ENCODE data around the gene MGAT4B. TPM values are rescaled to one million over a fixed set of nuclear protein-coding genes. Genes with fewer than 3 reads are reported as not detected.

The MGAT4B gene
- total RNA-seq, 4 donors from 2014 or later, result 86.3 to 113 (median 101) TPM

DNA sequence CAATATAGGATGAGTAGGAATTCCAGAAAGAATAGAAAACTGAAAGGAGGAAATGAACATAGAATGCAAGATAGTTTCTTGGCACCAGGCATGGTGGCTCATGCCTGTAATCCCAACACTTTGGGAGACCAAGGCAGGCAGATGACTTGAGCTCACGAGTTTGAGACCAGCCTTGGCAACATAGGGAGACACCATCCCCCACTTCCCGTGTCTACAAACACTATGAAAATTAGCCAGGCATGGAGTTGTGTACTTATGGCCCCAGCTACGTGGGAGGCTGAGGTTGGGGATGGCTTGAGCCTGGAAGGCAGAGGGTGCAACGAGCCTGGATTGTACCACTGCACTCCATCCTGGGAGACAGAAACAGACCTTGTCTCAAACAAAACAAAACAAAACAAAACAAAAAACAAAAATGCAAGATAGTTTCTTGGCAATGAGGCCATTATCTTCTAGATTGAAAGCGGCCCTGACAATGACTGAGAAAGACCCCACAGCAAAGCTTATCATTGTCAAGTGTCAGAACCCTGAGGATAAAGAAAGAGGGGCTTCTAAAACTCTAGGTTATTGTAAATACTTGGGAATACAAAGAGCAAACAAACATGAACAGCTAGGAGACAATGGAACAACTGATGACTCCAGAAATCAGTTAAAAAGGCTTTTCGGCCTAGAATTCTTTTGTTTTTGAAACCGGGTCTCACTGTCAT is 23.2 kb upstream of the MGAT4B start:
- H3K4me3 ChIP-seq (ENCODE audit: low read depth, poor library complexity, severe bottlenecking), result no peak overlapping the region
- intact Hi-C loops (cut with DNase I; ENCODE audit: low total_unique reads), result no loop called here
- DNase-seq (ENCODE audit: low spot score in 2 of 2), result no peak
- WGBS, 2 donors, result 89 to 91% methylated on average over 7 of the region's 7 CpGs
- TF ChIP-seq, protein P1, sequence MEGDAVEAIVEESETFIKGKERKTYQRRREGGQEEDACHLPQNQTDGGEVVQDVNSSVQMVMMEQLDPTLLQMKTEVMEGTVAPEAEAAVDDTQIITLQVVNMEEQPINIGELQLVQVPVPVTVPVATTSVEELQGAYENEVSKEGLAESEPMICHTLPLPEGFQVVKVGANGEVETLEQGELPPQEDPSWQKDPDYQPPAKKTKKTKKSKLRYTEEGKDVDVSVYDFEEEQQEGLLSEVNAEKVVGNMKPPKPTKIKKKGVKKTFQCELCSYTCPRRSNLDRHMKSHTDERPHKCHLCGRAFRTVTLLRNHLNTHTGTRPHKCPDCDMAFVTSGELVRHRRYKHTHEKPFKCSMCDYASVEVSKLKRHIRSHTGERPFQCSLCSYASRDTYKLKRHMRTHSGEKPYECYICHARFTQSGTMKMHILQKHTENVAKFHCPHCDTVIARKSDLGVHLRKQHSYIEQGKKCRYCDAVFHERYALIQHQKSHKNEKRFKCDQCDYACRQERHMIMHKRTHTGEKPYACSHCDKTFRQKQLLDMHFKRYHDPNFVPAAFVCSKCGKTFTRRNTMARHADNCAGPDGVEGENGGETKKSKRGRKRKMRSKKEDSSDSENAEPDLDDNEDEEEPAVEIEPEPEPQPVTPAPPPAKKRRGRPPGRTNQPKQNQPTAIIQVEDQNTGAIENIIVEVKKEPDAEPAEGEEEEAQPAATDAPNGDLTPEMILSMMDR (IDR thresholded peaks at IDR 0.05), result no peak
- no peak for TF ChIP-seq POLR2A (IDR thresholded peaks at IDR 0.05)

- no peak overlapping the region for H3K4me3 ChIP-seq (ENCODE audit: low read depth, poor library complexity, severe bottlenecking)
- intact Hi-C loops (cut with DNase I; ENCODE audit: low total_unique reads), result no loop called here
- no peak for DNase-seq (ENCODE audit: low spot score in 2 of 2)
- no peak for TF ChIP-seq POLR2A (IDR thresholded peaks at IDR 0.05)
- TF ChIP-seq, protein P1 (IDR thresholded peaks at IDR 0.05), result no peak
- whole genome bisulfite sequencing, 2 donors, result 93 to 96% methylated on average over 3 of the region's 3 CpGs
These were observed 22.2 kb upstream of the MGAT4B start for GRCh38 chr5:179828756-179829421.

GRCh38 chr5:179827680-179828079 is 21.0 kb upstream of the MGAT4B start:
- intact Hi-C loops (cut with DNase I; ENCODE audit: low total_unique reads), result no loop called here
- DNase-seq (ENCODE audit: low spot score in 2 of 2), result peak in 1 of 2 donors; percentile 42
- 63 to 67% methylated on average over 9 of the region's 9 CpGs for WGBS, 2 donors
- TF ChIP-seq, protein P1 (IDR thresholded peaks at IDR 0.05), result no peak
- no peak for TF ChIP-seq POLR2A (IDR thresholded peaks at IDR 0.05)
- no peak overlapping the region for H3K4me3 ChIP-seq (ENCODE audit: low read depth, poor library complexity, severe bottlenecking)

GRCh38 chr5:179825655-179826182 is 19.1 kb upstream of the MGAT4B start:
- no peak for TF ChIP-seq POLR2A (IDR thresholded peaks at IDR 0.05)
- TF ChIP-seq, protein P1 (IDR thresholded peaks at IDR 0.05), result no peak
- 74 to 79% methylated on average over 13 of the region's 13 CpGs for WGBS, 2 donors
- intact Hi-C loops (cut with DNase I; ENCODE audit: low total_unique reads), result no loop called here
- DNase-seq (ENCODE audit: low spot score in 2 of 2), result no peak
- H3K4me3 ChIP-seq (ENCODE audit: low read depth, poor library complexity, severe bottlenecking), result no peak overlapping the region

DNA sequence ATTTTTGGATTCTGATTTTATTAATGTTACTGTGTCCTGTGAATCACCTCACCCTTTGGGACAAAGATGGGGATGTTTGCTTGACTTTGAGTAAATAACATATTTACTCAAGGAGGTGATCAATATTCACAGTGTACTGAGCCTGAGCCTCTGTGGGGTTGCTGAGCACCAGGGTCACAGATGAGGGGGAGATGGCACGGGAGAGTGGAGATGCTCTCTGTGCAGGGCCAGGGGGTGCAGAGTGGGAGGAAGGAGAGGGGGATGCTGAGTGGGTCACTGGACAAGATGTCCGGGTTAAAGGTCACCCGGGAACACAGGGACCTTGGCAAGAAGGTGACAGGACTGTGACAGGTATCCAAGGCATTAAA is 18.1 kb upstream of the MGAT4B start:
- no peak overlapping the region for H3K4me3 ChIP-seq (ENCODE audit: low read depth, poor library complexity, severe bottlenecking)
- intact Hi-C loops (cut with DNase I; ENCODE audit: low total_unique reads), result no loop called here
- DNase-seq (ENCODE audit: low spot score in 2 of 2), result no peak
- TF ChIP-seq, protein P1 (IDR thresholded peaks at IDR 0.05), result no peak
- no peak for TF ChIP-seq POLR2A (IDR thresholded peaks at IDR 0.05)
- 82 to 85% methylated on average over 3 of the region's 3 CpGs for WGBS, 2 donors
